Measurements from ENCODE around the gene CD81.

- TF ChIP-seq CTCF (IDR thresholded peaks at IDR 0.05) (no peak), POLR2AphosphoS5 (IDR thresholded peaks at IDR 0.05) (no peak), POLR2A (IDR thresholded peaks at IDR 0.05) (no peak)
Measured at GRCh38 chr11:2398664-2399355, 21.7 kb downstream of the CD81 start.
